GM23248 (cell line): ENCODE measurements around the gene ARHGAP10. TPM values are rescaled to one million over a fixed set of nuclear protein-coding genes. Genes with fewer than 3 reads are reported as not detected.
A peak's percentile ranks its signal among the peaks of the same experiment; 100 is the strongest.

Source experiments
- DNase-seq: peaks from one replicate; pipeline ENCODE4 v3.0.0-alpha.2; 2015
- H2AFZ ChIP-seq: fragments of 200-600 bp; sonication (generic); 2 replicates; pipeline ENCODE4 v1.6.1; 2016; ENCODE audit warnings: antibody characterized with exemption
- H3F3A ChIP-seq: fragments of 200-600 bp; sonication (generic); 2 replicates; pipeline ENCODE4 v1.6.1; 2016; ENCODE audit warnings: mild to moderate bottlenecking, antibody characterized with exemption, mixed run types; ENCODE audit not compliant: insufficient read depth
- H3K27ac ChIP-seq: fragments of 200-600 bp; sonication (generic); 2 replicates; pipeline ENCODE4 v1.5.1; 2016; ENCODE audit warnings: mild to moderate bottlenecking
- H3K27me3 ChIP-seq: fragments of 200-600 bp; sonication (generic); replicated peaks from 2 replicates; pipeline ENCODE4 v1.6.1; 2016; ENCODE audit warnings: mild to moderate bottlenecking; ENCODE audit not compliant: insufficient read depth
- H3K36me3 ChIP-seq: fragments of 200-600 bp; sonication (generic); 2 replicates; pipeline ENCODE4 v1.6.1; 2016; ENCODE audit warnings: low read depth, mild to moderate bottlenecking
- H3K4me1 ChIP-seq: fragments of 200-600 bp; sonication (generic); 2 replicates; pipeline ENCODE4 v1.6.1; 2016; ENCODE audit warnings: mild to moderate bottlenecking; ENCODE audit not compliant: insufficient read depth
- H3K4me2 ChIP-seq: fragments of 200-600 bp; sonication (generic); one replicate; pipeline ENCODE4 v1.6.1; 2016; ENCODE audit warnings: mild to moderate bottlenecking; ENCODE audit not compliant: unreplicated experiment
- H3K4me3 ChIP-seq: fragments of 200-600 bp; sonication (generic); 2 replicates; pipeline ENCODE4 v1.5.1; 2016; ENCODE audit warnings: mild to moderate bottlenecking
- H3K79me2 ChIP-seq: fragments of 200-600 bp; sonication (generic); 2 replicates; pipeline ENCODE4 v1.6.1; 2016; ENCODE audit warnings: mild to moderate bottlenecking; ENCODE audit not compliant: insufficient read depth
- H3K9ac ChIP-seq: fragments of 200-600 bp; sonication (generic); 2 replicates; pipeline ENCODE4 v1.6.1; 2016; ENCODE audit warnings: mild to moderate bottlenecking
- H3K9me2 ChIP-seq: fragments of 200-600 bp; sonication (generic); 2 replicates; pipeline ENCODE4 v1.6.1; 2016; ENCODE audit warnings: mixed run types, mild to moderate bottlenecking, moderate library complexity; ENCODE audit not compliant: insufficient read depth
- H3K9me3 ChIP-seq: fragments of 200-600 bp; sonication (generic); one replicate; pipeline ENCODE4 v1.6.1; 2017; ENCODE audit warnings: low read depth
- H4K20me1 ChIP-seq: fragments of 200-600 bp; sonication (generic); 2 replicates; pipeline ENCODE4 v1.6.0; 2016; ENCODE audit not compliant: insufficient read depth
- EZH2 ChIP-seq: fragments of 200-600 bp; sonication (generic); IDR thresholded peaks from 2 replicates; pipeline ENCODE4 v1.6.1; 2018; ENCODE audit warnings: antibody characterized with exemption, mild to moderate bottlenecking; ENCODE audit not compliant: insufficient read depth, poor library complexity, severe bottlenecking
- EZH2phosphoT487 ChIP-seq: fragments of 200-600 bp; sonication (generic); IDR thresholded peaks from 2 replicates; pipeline ENCODE4 v1.6.1; 2018; ENCODE audit warnings: antibody characterized with exemption, moderate library complexity, mild to moderate bottlenecking, low read depth; ENCODE audit not compliant: insufficient read depth
- WGBS, 2 experiments: methylation state at CpG; one replicate each; pipeline ENCODE4 v1.1.6; 2015 to 2017; ENCODE audit warnings: low lambda C conversion rate in 2 of 2, low coverage in 1 of 2; ENCODE audit errors: missing lambda C conversion rate in 2 of 2; 5-methylcytosine and 5-hydroxymethylcytosine counted together
- in situ Hi-C: fragments of 300-500 bp; cut with MboI; formaldehyde crosslinking; loops from 2 replicates; pipeline ENCODE4 v1.15.0; 2020
- polyA plus RNA-seq: library from polyadenylated mRNA; unstranded; fragments of >200 nt; fragmentation: Nextera tagmentation; extraction: Ambion mirVana; gene quantifications from 2 replicates; pipeline ENCODE4 v1.2.1, GENCODE V29; 2016
- total RNA-seq: library from RNA; depleted of rRNA; stranded (reverse); fragments of >200 nt; shearing (Covaris generic); gene quantifications from 2 replicates; pipeline ENCODE4 v1.2.3, GENCODE V29; 2014

Gene ARHGAP10
- total and polyA plus RNA-seq, 2 experiments from 2014 or later = 19.5 to 24.8 TPM

DNA sequence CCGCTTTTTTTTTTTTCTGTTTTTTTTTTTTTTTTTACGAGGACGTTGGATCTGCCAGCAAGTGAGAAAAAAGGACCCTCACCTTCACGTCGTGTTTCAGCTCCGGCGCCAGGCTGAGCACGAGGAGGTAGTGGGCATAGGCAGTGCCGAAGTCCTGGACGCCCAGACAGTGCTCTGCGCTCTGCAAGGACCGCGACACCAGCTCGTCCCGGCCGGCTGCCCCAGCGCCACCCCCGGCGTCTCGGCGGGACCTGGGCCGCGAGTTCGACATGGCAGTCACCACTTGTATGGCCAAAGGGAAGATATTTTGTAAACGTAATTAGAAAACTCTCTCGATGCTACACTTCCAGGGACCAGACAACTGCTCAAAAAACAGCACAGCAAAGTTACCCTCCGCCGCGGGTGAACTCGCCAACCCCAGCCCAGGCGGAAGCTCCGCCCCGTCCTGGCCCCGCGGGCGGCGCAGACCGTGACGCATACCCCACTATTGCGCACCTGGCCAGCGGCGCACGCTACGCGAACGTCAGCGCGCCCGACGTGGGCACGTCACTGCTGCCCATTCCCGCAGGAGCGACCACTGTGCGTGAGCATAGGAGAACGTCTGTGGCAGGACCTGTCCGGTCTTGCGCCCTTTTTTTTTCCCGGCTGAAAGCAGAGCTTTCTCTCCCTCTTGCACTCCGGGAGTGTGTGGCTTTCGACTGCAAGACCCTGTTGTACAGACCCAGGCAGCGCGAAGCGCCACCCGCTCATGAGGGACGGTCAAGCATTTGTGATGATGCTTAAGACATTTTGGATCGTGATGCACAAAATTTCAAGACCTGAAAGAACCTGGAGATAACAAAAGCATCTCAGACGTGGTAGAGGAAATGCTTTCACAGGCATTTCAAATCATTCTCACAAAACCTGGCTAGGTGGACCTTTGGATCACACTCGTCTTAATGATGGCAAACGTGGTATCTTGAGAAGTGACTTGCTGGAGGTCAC is 47.9 kb upstream of the ARHGAP10 start, which contains the start of gene PRMT9:
TSS of gene PRMT9 (minus strand) at position 447 of the 984 bp plus-strand sequence. CDS start at position 271, 176 bp downstream.
- peak within 1 kb of the TSS; percentile 91 for H3K9ac ChIP-seq
- peak; percentile 96 for DNase-seq

DNA sequence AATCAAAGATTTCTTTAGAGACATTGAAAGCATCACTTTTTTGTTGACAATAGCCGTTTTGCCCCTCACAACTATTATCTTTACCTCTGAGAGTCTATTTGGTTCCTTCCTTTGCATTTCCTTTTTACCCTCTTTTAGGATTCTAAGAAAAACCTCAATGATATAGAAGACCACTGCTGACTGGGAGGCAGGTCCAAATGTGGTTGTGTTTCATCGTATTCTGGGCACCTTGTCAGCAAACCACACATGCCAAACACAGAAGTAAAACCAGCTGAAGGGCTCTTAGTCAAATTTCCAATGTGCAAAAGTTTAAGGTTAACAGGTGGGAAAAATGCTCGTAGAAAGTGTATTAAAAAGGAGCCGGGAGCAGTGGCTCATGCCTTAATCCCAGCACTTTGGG is 42.8 kb upstream of the ARHGAP10 start:
- no peak overlapping the region for H3K4me3 ChIP-seq
- H3K27ac ChIP-seq = no peak overlapping the region
- WGBS, 2 experiments = 25 to 45% methylated on average over 4 of the region's 4 CpGs
- H3K36me3 ChIP-seq = no peaks in the 10 kb centered on the region
- H3K9me3 ChIP-seq = no peaks in the 10 kb centered on the region
- no peaks in the 10 kb centered on the region for H3F3A ChIP-seq
- no peak for TF ChIP-seq EZH2phosphoT487
- no peak overlapping the region for H3K4me2 ChIP-seq
- no peaks in the 10 kb centered on the region for H4K20me1 ChIP-seq
- no peak overlapping the region for H3K9ac ChIP-seq
- in situ Hi-C loops = no loop called here
- DNase-seq = peak; percentile 13
- H3K4me1 ChIP-seq = no peaks in the 10 kb centered on the region
- no peaks in the 10 kb centered on the region for H3K79me2 ChIP-seq
- H3K9me2 ChIP-seq = no peaks in the 10 kb centered on the region
- no peak overlapping the region for H2AFZ ChIP-seq
- no peaks in the 10 kb centered on the region for H3K27me3 ChIP-seq

More for the DNA sequence above, 47.9 kb upstream of the ARHGAP10 start, which contains the start of gene PRMT9:
- no peaks in the 10 kb centered on the region for H3K36me3 ChIP-seq
- no peaks in the 10 kb centered on the region for H3F3A ChIP-seq
- TF ChIP-seq EZH2 = no peak
- no peak for TF ChIP-seq EZH2phosphoT487
- H2AFZ ChIP-seq = peak within 1 kb of the TSS; percentile 98
- H3K9me2 ChIP-seq = no peaks in the 10 kb centered on the region
- WGBS, 2 experiments = 1% methylated on average over 68 to 69 of the region's 69 CpGs
- in situ Hi-C loops = no loop called here
- H4K20me1 ChIP-seq = no peaks in the 10 kb centered on the region
- peaks cover 47% of the 10 kb centered on the region for H3K79me2 ChIP-seq
- no peaks in the 10 kb centered on the region for H3K9me3 ChIP-seq
- H3K27me3 ChIP-seq = no peaks in the 10 kb centered on the region
- peak within 1 kb of the TSS; percentile 96 for H3K4me3 ChIP-seq
- peak within 1 kb of the TSS; percentile 85 for H3K27ac ChIP-seq
- peak within 1 kb of the TSS; percentile 96 for H3K4me2 ChIP-seq
- peaks cover 7% of the 10 kb centered on the region; the same call in 1 of the 2 replicates for H3K4me1 ChIP-seq

DNA sequence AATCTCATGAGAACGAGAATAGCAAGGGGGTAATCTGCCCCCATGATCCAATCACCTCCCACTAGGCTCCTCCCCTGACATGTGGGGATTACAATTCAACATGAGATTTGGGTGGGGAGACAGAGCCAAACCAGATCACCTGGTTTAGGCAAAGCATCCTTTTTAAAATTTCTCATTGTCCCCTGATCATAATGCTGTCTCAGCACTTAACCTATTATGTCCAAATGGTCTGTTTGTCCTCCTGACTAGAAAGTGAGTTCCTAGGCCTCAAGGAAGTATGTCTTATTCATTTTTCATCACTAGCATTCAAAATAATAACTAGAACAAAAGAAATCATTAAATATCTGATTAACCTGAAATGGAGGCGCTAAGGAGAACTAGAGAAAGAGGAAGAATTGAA is 40.1 kb upstream of the ARHGAP10 start:
- no peak overlapping the region for H3K4me3 ChIP-seq
- 69% methylated on average over 2 of the region's 2 CpGs for WGBS, 2 experiments
- H3K27me3 ChIP-seq = no peaks in the 10 kb centered on the region
- no peaks in the 10 kb centered on the region for H3K4me1 ChIP-seq
- no peak overlapping the region for H2AFZ ChIP-seq
- TF ChIP-seq EZH2phosphoT487 = no peak
- TF ChIP-seq EZH2 = no peak
- no peaks in the 10 kb centered on the region for H4K20me1 ChIP-seq
- H3K9me3 ChIP-seq = no peaks in the 10 kb centered on the region
- no peak for DNase-seq
- H3K79me2 ChIP-seq = no peaks in the 10 kb centered on the region
- no peaks in the 10 kb centered on the region for H3K36me3 ChIP-seq
- H3K9me2 ChIP-seq = no peaks in the 10 kb centered on the region
- H3F3A ChIP-seq = no peaks in the 10 kb centered on the region
- no peak overlapping the region for H3K4me2 ChIP-seq
- H3K27ac ChIP-seq = no peak overlapping the region
- no peak overlapping the region for H3K9ac ChIP-seq
- in situ Hi-C loops = no loop called here

DNA sequence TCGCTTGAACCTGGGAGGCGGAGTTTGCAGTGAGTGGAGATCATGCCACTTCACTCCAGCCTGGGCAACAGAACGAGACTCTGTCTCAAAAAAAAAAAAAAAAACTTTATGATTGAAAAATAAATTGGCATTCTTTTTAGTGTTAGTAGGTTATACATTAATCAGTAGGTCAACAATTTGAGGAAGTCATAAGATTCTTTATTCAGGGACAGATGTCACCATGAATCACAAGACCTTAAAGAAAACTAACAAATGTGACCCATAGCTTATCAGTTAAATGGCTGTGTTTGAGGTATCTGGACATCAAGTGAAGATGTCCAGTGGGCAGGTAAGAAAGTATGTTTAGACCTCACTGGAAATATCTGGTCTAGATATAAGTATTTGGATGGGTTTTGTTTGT is 38.7 kb upstream of the ARHGAP10 start:
- Histone ChIP-seq H3K79me2 (no peaks in the 10 kb centered on the region), H3K9ac (no peak overlapping the region), H3F3A (no peaks in the 10 kb centered on the region), H2AFZ (no peak overlapping the region), H3K4me3 (no peak overlapping the region), H3K27ac (no peak overlapping the region), H3K36me3 (no peaks in the 10 kb centered on the region), H3K4me1 (no peaks in the 10 kb centered on the region), H4K20me1 (no peaks in the 10 kb centered on the region), H3K27me3 (no peaks in the 10 kb centered on the region), H3K4me2 (no peak overlapping the region), H3K9me3 (no peaks in the 10 kb centered on the region), H3K9me2 (no peaks in the 10 kb centered on the region)
- no peak for DNase-seq
- TF ChIP-seq EZH2phosphoT487 = no peak
- no peak for TF ChIP-seq EZH2
- in situ Hi-C loops = no loop called here
- 91 to 92% methylated on average over 3 of the region's 3 CpGs for WGBS, 2 experiments
